GM21447 (cell line): ENCODE results near the gene TMEM183A.
"Not testable (repeated sequence)": the region's sequence is repeated elsewhere in the genome, so short reads cannot be mapped to it uniquely, and the experiment has no call there.

Experiments used
- ATAC-seq: cut with Tn5 transposase; IDR thresholded peaks from one replicate; pipeline ENCODE4 v1.9.1; 2021; ENCODE audit not compliant: unreplicated experiment

Gene TMEM183A

GRCh38 chr1:202986120-202986519, 21.1 kb upstream of the TMEM183A start:
- ATAC-seq, result not testable (repeated sequence)

GRCh38 chr1:202987255-202987654, 19.9 kb upstream of the TMEM183A start:
- ATAC-seq, result no peak

GRCh38 chr1:202987922-202988583, 19.1 kb upstream of the TMEM183A start:
- no peak for ATAC-seq

GRCh38 chr1:202989879-202990278, 17.3 kb upstream of the TMEM183A start:
- no peak for ATAC-seq

GRCh38 chr1:202991112-202991511, 16.1 kb upstream of the TMEM183A start:
- no peak for ATAC-seq

GRCh38 chr1:202994756-202995155, 12.4 kb upstream of the TMEM183A start:
- ATAC-seq, result no peak

- ATAC-seq, result no peak
Observed at GRCh38 chr1:202998836-202999750, 8.1 kb upstream of the TMEM183A start.

- ATAC-seq, result no peak
Observed at GRCh38 chr1:203000217-203000944, 6.8 kb upstream of the TMEM183A start.

- ATAC-seq, result no peak
Observed at GRCh38 chr1:203001986-203002385, 5.2 kb upstream of the TMEM183A start.

GRCh38 chr1:203002951-203003350, 4.2 kb upstream of the TMEM183A start:
- no peak for ATAC-seq

- ATAC-seq, result not testable (repeated sequence)
Observed at GRCh38 chr1:203005395-203006142, 1.6 kb upstream of the TMEM183A start.

GRCh38 chr1:203009185-203009584, 2.0 kb downstream of the TMEM183A start:
- no peak for ATAC-seq

- no peak for ATAC-seq
Observed at GRCh38 chr1:203011582-203011981, 4.4 kb downstream of the TMEM183A start.

GRCh38 chr1:203017061-203017460, 9.9 kb downstream of the TMEM183A start:
- no peak for ATAC-seq

- ATAC-seq, result no peak
Observed at GRCh38 chr1:203017692-203018091, 10.5 kb downstream of the TMEM183A start.

- not testable (repeated sequence) for ATAC-seq
Observed at GRCh38 chr1:203022855-203023254, 15.7 kb downstream of the TMEM183A start.

GRCh38 chr1:203025686-203026030, 18.5 kb downstream of the TMEM183A start:
- ATAC-seq, result no peak

- peak; percentile 68 for ATAC-seq
Observed at GRCh38 chr1:203026031-203026665, 19.0 kb downstream of the TMEM183A start, which contains the start of gene PPFIA4. Gene PPFIA4, plus strand, starts transcription at chr1:203026491. Its CDS starts 12,518 bp downstream, at chr1:203039009.

- ATAC-seq, result peak; percentile 23
Observed at GRCh38 chr1:203026666-203027663, 19.8 kb downstream of the TMEM183A start.
